ENCODE results near the gene LTC4S. TPM values are rescaled to one million over a fixed set of nuclear protein-coding genes. Genes with fewer than 3 reads are reported as not detected.
A peak's percentile ranks its signal among the peaks of the same experiment; 100 is the strongest.

The LTC4S gene
- total RNA-seq, 1 donor from 2014 or later: 91.7 TPM

- H3K27ac ChIP-seq: peak overlapping the region; percentile 91
- peaks cover 10 to 21% of the 10 kb centered on the region in 2 donors for H3K4me1 ChIP-seq
- peaks cover 11 to 13% of the 10 kb centered on the region in 2 donors for H3K36me3 ChIP-seq
- no peak for TF ChIP-seq CTCF (IDR thresholded peaks at IDR 0.05)
- no peaks in the 10 kb centered on the region for H3K9me3 ChIP-seq
- no peaks in the 10 kb centered on the region for H3K27me3 ChIP-seq
- intact Hi-C loops (cut with DNase I): no loop called here
- peak overlapping the region; percentile 78 to 87 for H3K4me3 ChIP-seq
- DNase-seq (ENCODE audit: low spot score in 2 of 2): no peak
Observed at GRCh38 chr5:179805070-179805528, 11.3 kb downstream of the LTC4S start.

GRCh38 chr5:179805529-179806249, 11.9 kb downstream of the LTC4S start:
- H3K27me3 ChIP-seq: no peaks in the 10 kb centered on the region
- DNase-seq (ENCODE audit: low spot score in 2 of 2): no peak
- peak overlapping the region; percentile 91 for H3K27ac ChIP-seq
- peaks cover 10 to 21% of the 10 kb centered on the region in 2 donors for H3K4me1 ChIP-seq
- peaks cover 6 to 7% of the 10 kb centered on the region in 2 donors for H3K36me3 ChIP-seq
- H3K9me3 ChIP-seq: no peaks in the 10 kb centered on the region
- no peak for TF ChIP-seq CTCF (IDR thresholded peaks at IDR 0.05)
- intact Hi-C loops (cut with DNase I): loop anchor here (2.0 kb wide), 1 partner anchor 101 kb away; the partner anchor contains the start of gene TBC1D9B
- peak overlapping the region; percentile 78 to 87 for H3K4me3 ChIP-seq

GRCh38 chr5:179806250-179807048, 12.7 kb downstream of the LTC4S start, which contains the start of gene MGAT4B:
Gene MGAT4B (minus strand): TSS chr5:179806866. CDS start chr5:179806583, 283 bp downstream.
- Histone ChIP-seq H3K27me3 (no peaks in the 10 kb centered on the region), H3K9me3 (no peaks in the 10 kb centered on the region), H3K4me3 (peak within 1 kb of the TSS; percentile 78 to 87), H3K36me3 (peaks cover 0 to under 1% of the 10 kb centered on the region in 2 donors), H3K27ac (peak within 1 kb of the TSS; percentile 91), H3K4me1 (peaks cover 10 to 21% of the 10 kb centered on the region in 2 donors)
- peak in 1 of 2 donors; percentile 84 for DNase-seq (ENCODE audit: low spot score in 2 of 2)
- intact Hi-C loops (cut with DNase I): loop anchor here (1.0 to 2.0 kb wide), 3 partner anchors 13 to 100 kb away; partner anchors contain the start of genes MRNIP and TBC1D9B
- no peak for TF ChIP-seq CTCF (IDR thresholded peaks at IDR 0.05)

GRCh38 chr5:179812135-179812825, 18.5 kb downstream of the LTC4S start:
- Histone ChIP-seq H3K36me3 (peaks cover 0 to 6% of the 10 kb centered on the region in 2 donors), H3K27me3 (no peaks in the 10 kb centered on the region), H3K27ac (no peak overlapping the region), H3K4me1 (peaks cover 0 to 9% of the 10 kb centered on the region in 2 donors), H3K4me3 (no peak overlapping the region), H3K9me3 (no peaks in the 10 kb centered on the region)
- intact Hi-C loops (cut with DNase I): no loop called here
- no peak for TF ChIP-seq CTCF (IDR thresholded peaks at IDR 0.05)
- peak in 1 of 2 donors; percentile 52 for DNase-seq (ENCODE audit: low spot score in 2 of 2)

- intact Hi-C loops (cut with DNase I): no loop called here
Observed at GRCh38 chr5:179812997-179813607, 19.3 kb downstream of the LTC4S start.

More at GRCh38 chr5:179812997-179813607, 19.3 kb downstream of the LTC4S start:
- Histone ChIP-seq H3K4me1 (peaks cover 2 to 13% of the 10 kb centered on the region in 2 donors), H3K36me3 (peaks cover 0 to 6% of the 10 kb centered on the region in 2 donors), H3K27ac (no peak overlapping the region), H3K4me3 (no peak overlapping the region), H3K9me3 (no peaks in the 10 kb centered on the region), H3K27me3 (no peaks in the 10 kb centered on the region)
- no peak for TF ChIP-seq CTCF (IDR thresholded peaks at IDR 0.05)
- DNase-seq (ENCODE audit: low spot score in 2 of 2): no peak
